A673 (cell line): ENCODE data around the gene ADGRD1. TPM values are rescaled to one million over a fixed set of nuclear protein-coding genes. Genes with fewer than 3 reads are reported as not detected.

Source experiments
- BruUV-seq: library from RNA; stranded (reverse); fragments of 400-500 nt; replicated peaks from 2 replicates; lab custom pipeline; 2021; lab: Mats Ljungman, UMichigan
- CTCF ChIA-PET: fragments of 300-600 bp; sonication (Branson Sonifier 250); formaldehyde crosslinking; loops from one replicate; lab custom pipeline; 2022; ENCODE audit warnings: antibody characterized with exemption; lab: Charles Lee
- POLR2A ChIA-PET: fragments of 300-600 bp; sonication (Branson Sonifier 250); formaldehyde crosslinking; loops from one replicate; lab custom pipeline; 2022; ENCODE audit warnings: antibody characterized with exemption; ENCODE audit not compliant: low non-redundant PET; lab: Charles Lee
- DNase-seq: peaks from one replicate; pipeline ENCODE4 v3.0.0-alpha.2; 2015; ENCODE audit warnings: low spot score
- H3K27ac ChIP-seq: fragments of 200-600 bp; sonication (generic); 2 replicates; pipeline ENCODE4 v1.5.1; 2016; ENCODE audit warnings: mixed run types, low read depth, mild to moderate bottlenecking, mixed read lengths, antibody characterized with exemption, low read length; ENCODE audit not compliant: poor library complexity, severe bottlenecking
- H3K27me3 ChIP-seq: fragments of 200-600 bp; sonication (generic); replicated peaks from 2 replicates; pipeline ENCODE4 v1.6.1; 2017; ENCODE audit warnings: mixed run types, low read depth, mild to moderate bottlenecking, mixed read lengths, antibody characterized with exemption, low read length; ENCODE audit not compliant: insufficient read depth, poor library complexity
- H3K36me3 ChIP-seq: fragments of 200-600 bp; sonication (generic); 2 replicates; pipeline ENCODE4 v1.6.1; 2016; ENCODE audit warnings: mixed run types, mild to moderate bottlenecking, mixed read lengths, antibody characterized with exemption, low read length; ENCODE audit not compliant: insufficient read depth, poor library complexity, severe bottlenecking
- H3K4me1 ChIP-seq: fragments of 200-600 bp; sonication (generic); 2 replicates; pipeline ENCODE4 v1.6.1; 2017; ENCODE audit warnings: mixed run types, mild to moderate bottlenecking, mixed read lengths, antibody characterized with exemption, low read length; ENCODE audit not compliant: insufficient read depth, poor library complexity, severe bottlenecking
- H3K4me3 ChIP-seq: fragments of 200-600 bp; sonication (generic); 2 replicates; pipeline ENCODE4 v1.5.1; 2016; ENCODE audit warnings: low read depth, mixed run types, mild to moderate bottlenecking, mixed read lengths, low read length; ENCODE audit not compliant: poor library complexity, severe bottlenecking
- H3K9me3 ChIP-seq: fragments of 200-600 bp; sonication (generic); 2 replicates; pipeline ENCODE4 v1.6.1; 2016; ENCODE audit warnings: mixed run types, low read depth, mild to moderate bottlenecking, mixed read lengths, antibody characterized with exemption, low read length; ENCODE audit not compliant: poor library complexity, severe bottlenecking
- EZH2 ChIP-seq: fragments of 200-600 bp; sonication (generic); IDR thresholded peaks from 2 replicates; pipeline ENCODE4 v1.6.1; 2017; ENCODE audit warnings: borderline replicate concordance, low read depth, mild to moderate bottlenecking, mixed read lengths, antibody characterized with exemption, low read length; ENCODE audit not compliant: poor library complexity, severe bottlenecking
- intact Hi-C: fragments of 100-400 bp; cut with micrococcal nuclease; formaldehyde crosslinking; loops from one replicate; pipeline ENCODE4 v1.10.0; 2022; ENCODE audit not compliant: unreplicated experiment
- total RNA-seq: library from RNA; stranded (reverse); gene quantifications from 2 replicates; pipeline ENCODE4 v1.2.3, GENCODE V29; 2021
- TF ChIP-seq, protein P1 (sequence below): fragments of 300-800, 200-600 bp; sonication (generic); conservative IDR thresholded peaks from 2 replicates; pipeline ENCODE4 v1.5.1; 2017; ENCODE audit warnings: low read depth, mild to moderate bottlenecking, antibody characterized with exemption, low read length, moderate library complexity, mixed read lengths

ADGRD1 gene
- total RNA-seq, 1 experiment from 2014 or later: not detected

DNA sequence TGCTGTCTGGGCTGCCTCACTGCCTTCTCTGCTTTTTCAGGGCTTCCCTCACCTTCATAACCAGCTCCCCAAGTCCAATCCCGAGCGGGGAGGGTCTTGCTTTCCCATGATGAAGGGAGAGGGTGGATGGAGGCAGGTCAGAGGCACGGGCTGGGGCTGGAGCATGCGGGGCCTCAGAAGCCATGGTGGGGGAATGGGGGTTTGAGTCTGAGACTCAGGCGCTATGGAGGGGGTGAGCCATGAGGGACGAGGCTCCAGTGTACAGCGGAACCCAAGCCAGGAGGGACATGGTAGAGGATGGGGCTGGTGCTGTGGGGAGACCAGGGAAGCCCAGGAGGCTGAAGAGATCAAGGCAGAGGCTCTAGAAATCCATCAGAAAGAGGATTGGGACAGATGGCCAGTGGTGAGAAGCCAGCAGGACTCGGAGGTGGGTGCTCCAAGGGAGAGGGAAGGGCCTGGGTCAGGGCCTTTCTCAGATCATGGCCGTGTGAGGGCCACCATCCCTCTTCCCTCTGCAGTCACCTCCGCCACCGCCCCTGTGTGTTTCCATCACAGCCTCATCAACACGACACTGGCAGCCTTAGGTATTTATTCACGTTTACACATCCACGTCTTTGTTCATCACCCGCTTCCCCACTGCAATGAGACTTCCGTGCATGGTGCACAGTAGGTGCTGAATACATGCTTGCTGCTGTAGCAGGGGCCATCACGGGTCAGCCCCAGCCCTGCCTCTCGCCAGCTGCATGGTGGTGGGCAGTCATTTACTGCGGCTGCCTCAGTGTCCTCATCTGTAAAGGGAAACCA, 144.7 kb downstream of the ADGRD1 start:
- Histone ChIP-seq H3K9me3 (no peaks in the 10 kb centered on the region), H3K27me3 (no peaks in the 10 kb centered on the region), H3K4me1 (no peaks in the 10 kb centered on the region), H3K36me3 (no peaks in the 10 kb centered on the region), H3K27ac (no peak overlapping the region), H3K4me3 (no peak overlapping the region)
- intact Hi-C loops: no loop called here
- BruUV-seq: no TSS peak
- no peak for DNase-seq
- TF ChIP-seq EZH2: no peak
- TF ChIP-seq, protein P1, sequence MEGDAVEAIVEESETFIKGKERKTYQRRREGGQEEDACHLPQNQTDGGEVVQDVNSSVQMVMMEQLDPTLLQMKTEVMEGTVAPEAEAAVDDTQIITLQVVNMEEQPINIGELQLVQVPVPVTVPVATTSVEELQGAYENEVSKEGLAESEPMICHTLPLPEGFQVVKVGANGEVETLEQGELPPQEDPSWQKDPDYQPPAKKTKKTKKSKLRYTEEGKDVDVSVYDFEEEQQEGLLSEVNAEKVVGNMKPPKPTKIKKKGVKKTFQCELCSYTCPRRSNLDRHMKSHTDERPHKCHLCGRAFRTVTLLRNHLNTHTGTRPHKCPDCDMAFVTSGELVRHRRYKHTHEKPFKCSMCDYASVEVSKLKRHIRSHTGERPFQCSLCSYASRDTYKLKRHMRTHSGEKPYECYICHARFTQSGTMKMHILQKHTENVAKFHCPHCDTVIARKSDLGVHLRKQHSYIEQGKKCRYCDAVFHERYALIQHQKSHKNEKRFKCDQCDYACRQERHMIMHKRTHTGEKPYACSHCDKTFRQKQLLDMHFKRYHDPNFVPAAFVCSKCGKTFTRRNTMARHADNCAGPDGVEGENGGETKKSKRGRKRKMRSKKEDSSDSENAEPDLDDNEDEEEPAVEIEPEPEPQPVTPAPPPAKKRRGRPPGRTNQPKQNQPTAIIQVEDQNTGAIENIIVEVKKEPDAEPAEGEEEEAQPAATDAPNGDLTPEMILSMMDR: no peak
- POLR2A ChIA-PET: no interaction called here
- CTCF ChIA-PET: no interaction called here

DNA sequence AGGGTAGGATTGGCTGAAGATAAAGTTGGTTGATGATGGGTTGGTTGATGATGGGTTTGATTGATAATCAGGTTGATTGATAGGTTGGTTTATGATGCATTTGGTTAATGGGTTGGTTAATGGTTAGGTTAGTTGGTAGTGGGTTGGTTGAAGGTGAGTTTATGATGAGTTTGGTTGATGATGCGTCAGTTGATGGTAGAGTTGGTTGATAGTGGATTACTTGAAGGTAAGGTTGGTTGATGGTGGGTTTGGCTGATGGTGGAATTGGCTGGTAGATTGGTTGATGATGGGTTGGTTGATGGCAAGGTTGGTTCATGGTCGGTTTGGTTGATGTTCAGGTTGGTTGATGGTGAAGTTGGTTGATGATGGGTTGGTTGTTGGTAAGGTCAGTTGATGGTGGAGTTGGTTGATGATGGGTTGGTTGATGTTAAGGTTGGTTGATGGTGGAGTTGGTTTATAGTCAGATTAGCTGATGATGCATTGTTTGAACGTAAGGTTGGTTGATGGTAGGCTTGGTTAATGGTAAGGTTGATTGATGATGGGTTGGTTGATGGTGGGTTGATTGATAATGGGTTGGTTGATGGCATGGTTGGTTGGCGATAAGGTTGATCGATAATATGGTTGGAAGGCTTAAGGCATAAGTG, 146.4 kb downstream of the ADGRD1 start:
- POLR2A ChIA-PET: no interaction called here
- H3K4me3 ChIP-seq: no peak overlapping the region
- H3K27me3 ChIP-seq: no peaks in the 10 kb centered on the region
- CTCF ChIA-PET: no interaction called here
- no peak for DNase-seq
- BruUV-seq: no TSS peak
- no peaks in the 10 kb centered on the region for H3K36me3 ChIP-seq
- TF ChIP-seq EZH2: no peak
- TF ChIP-seq, protein P1: no peak
- no peaks in the 10 kb centered on the region for H3K4me1 ChIP-seq
- intact Hi-C loops: loop anchor here (10.0 kb wide), 2 partner anchors 475 to 735 kb away; no protein-coding TSS in a partner anchor
- no peaks in the 10 kb centered on the region for H3K9me3 ChIP-seq
- H3K27ac ChIP-seq: no peak overlapping the region

DNA sequence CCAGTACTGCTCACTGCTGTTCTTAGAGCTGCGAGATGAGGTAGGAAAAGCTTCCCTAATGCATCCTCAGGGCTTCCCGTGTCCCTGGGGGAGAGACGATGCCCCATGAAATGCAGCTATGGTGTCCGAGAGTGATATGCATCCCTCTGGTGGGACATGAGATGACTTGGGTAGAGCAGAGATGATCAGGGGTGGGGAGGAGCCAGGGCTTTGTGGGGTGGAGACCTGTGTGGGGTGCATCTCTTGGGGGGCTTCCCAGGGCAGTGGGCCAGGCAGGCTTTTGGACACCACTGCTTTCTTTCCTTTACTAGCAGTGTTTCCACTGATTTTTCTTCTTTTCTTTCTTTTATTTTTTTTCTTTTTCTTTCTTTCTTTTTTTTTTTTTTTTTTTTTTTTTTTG, 147.3 kb downstream of the ADGRD1 start:
- DNase-seq: no peak
- intact Hi-C loops: loop anchor here (10.0 kb wide), 2 partner anchors 474 to 734 kb away; no protein-coding TSS in a partner anchor

More for the DNA sequence above, 147.3 kb downstream of the ADGRD1 start:
- Histone ChIP-seq H3K27ac (no peak overlapping the region), H3K9me3 (no peaks in the 10 kb centered on the region), H3K4me1 (no peaks in the 10 kb centered on the region), H3K4me3 (no peak overlapping the region), H3K36me3 (no peaks in the 10 kb centered on the region), H3K27me3 (no peaks in the 10 kb centered on the region)
- ChIA-PET CTCF (no interaction called here), POLR2A (no interaction called here)
- BruUV-seq: no TSS peak
- TF ChIP-seq, protein P1: no peak
- TF ChIP-seq EZH2: no peak
